H9 (cell line): Measurements from ENCODE around the gene ZBTB20. TPM values are rescaled to one million over a fixed set of nuclear protein-coding genes. Genes with fewer than 3 reads are reported as not detected.

Source experiments
- DNase-seq: peaks from one replicate; pipeline ENCODE4 v3.0.0-alpha.2; 2017
- H2AFZ ChIP-seq: one replicate; pipeline ENCODE4 v1.6.1; 2013; ENCODE audit warnings: mild to moderate bottlenecking, low read length, control low read depth, moderate library complexity
- H2AK5ac ChIP-seq: 2 replicates; pipeline ENCODE4 v1.6.1; 2013; ENCODE audit warnings: low read length, control low read depth, mixed read lengths; ENCODE audit not compliant: insufficient read length
- H2BK120ac ChIP-seq: one replicate; pipeline ENCODE4 v1.6.1; 2013; ENCODE audit warnings: low read depth, mild to moderate bottlenecking, low read length, control low read depth, inconsistent platforms; ENCODE audit not compliant: poor library complexity, severe bottlenecking
- H2BK12ac ChIP-seq: 2 replicates; pipeline ENCODE4 v1.6.1; 2013; ENCODE audit warnings: low read length, control low read depth, mixed read lengths, low read depth; ENCODE audit not compliant: insufficient read length
- H2BK15ac ChIP-seq: 2 replicates; pipeline ENCODE4 v1.6.1; 2013; ENCODE audit warnings: low read depth, low read length, control low read depth
- H2BK20ac ChIP-seq: one replicate; pipeline ENCODE4 v1.6.1; 2013; ENCODE audit warnings: low read depth, mild to moderate bottlenecking, low read length, control low read depth, inconsistent platforms; ENCODE audit not compliant: poor library complexity, severe bottlenecking
- H2BK5ac ChIP-seq: 2 replicates; pipeline ENCODE4 v1.6.1; 2013; ENCODE audit warnings: low read length, control low read depth, mixed read lengths; ENCODE audit not compliant: insufficient read length
- H3K14ac ChIP-seq: 2 replicates; pipeline ENCODE4 v1.6.1; 2013; ENCODE audit warnings: low read length, control low read depth; ENCODE audit not compliant: insufficient read depth
- H3K18ac ChIP-seq: 2 replicates; pipeline ENCODE4 v1.6.1; 2013; ENCODE audit warnings: low read depth, mild to moderate bottlenecking, mixed read lengths, low read length, control low read depth; ENCODE audit not compliant: insufficient read length
- H3K23ac ChIP-seq: 2 replicates; pipeline ENCODE4 v1.6.1; 2013; ENCODE audit warnings: low read length, control low read depth, mixed read lengths, low read depth; ENCODE audit not compliant: insufficient read length
- H3K23me2 ChIP-seq: 2 replicates; pipeline ENCODE4 v1.6.1; 2013; ENCODE audit warnings: low read depth, mild to moderate bottlenecking, mixed read lengths, low read length, control low read depth; ENCODE audit not compliant: insufficient read length, poor library complexity, severe bottlenecking
- H3K27ac ChIP-seq: 2 replicates; pipeline ENCODE4 v1.5.1; 2013; ENCODE audit warnings: low read length, control low read depth, mixed read lengths, low read depth; ENCODE audit not compliant: insufficient read length
- H3K27me3 ChIP-seq: 2 replicates; pipeline ENCODE4 v1.6.1; 2013; ENCODE audit warnings: low read length, control low read depth, inconsistent platforms; ENCODE audit not compliant: insufficient read depth
- H3K4ac ChIP-seq: 2 replicates; pipeline ENCODE4 v1.6.1; 2013; ENCODE audit warnings: low read depth, mild to moderate bottlenecking, control low read depth, inconsistent platforms, low read length, moderate library complexity
- H3K4me1 ChIP-seq: 2 replicates; pipeline ENCODE4 v1.6.1; 2013; ENCODE audit warnings: low read length, control low read depth, inconsistent platforms; ENCODE audit not compliant: insufficient read depth
- H3K4me2 ChIP-seq: 2 replicates; pipeline ENCODE4 v1.6.1; 2013; ENCODE audit warnings: low read length, control low read depth, mixed read lengths; ENCODE audit not compliant: insufficient read length, insufficient read depth
- H3K56ac ChIP-seq: 2 replicates; pipeline ENCODE4 v1.6.1; 2013; ENCODE audit warnings: low read depth, mild to moderate bottlenecking, mixed read lengths, low read length, control low read depth; ENCODE audit not compliant: insufficient read length
- H3K79me1 ChIP-seq: 2 replicates; pipeline ENCODE4 v1.6.1; 2013; ENCODE audit warnings: low read depth, mild to moderate bottlenecking, moderate library complexity, low read length, control low read depth, inconsistent platforms; ENCODE audit not compliant: insufficient read depth, poor library complexity, severe bottlenecking
- H3K79me2 ChIP-seq: 2 replicates; pipeline ENCODE4 v1.6.1; 2013; ENCODE audit warnings: low read length, control low read depth, inconsistent platforms; ENCODE audit not compliant: insufficient read depth
- H3K9ac ChIP-seq: 2 replicates; pipeline ENCODE4 v1.6.1; 2013; ENCODE audit warnings: low read length, control low read depth, mixed read lengths; ENCODE audit not compliant: insufficient read length; ENCODE audit errors: extremely low read depth
- H3K9me3 ChIP-seq: one replicate; pipeline ENCODE4 v1.6.1; 2013; ENCODE audit warnings: low read depth, low read length, inconsistent platforms; ENCODE audit not compliant: control insufficient read depth
- H3T11ph ChIP-seq: one replicate; pipeline ENCODE4 v1.6.1; 2013; ENCODE audit warnings: mild to moderate bottlenecking, low read length, control low read depth, inconsistent platforms
- H4K20me1 ChIP-seq: one replicate; pipeline ENCODE4 v1.6.1; 2013; ENCODE audit not compliant: control insufficient read depth, insufficient read length, insufficient read depth
- H4K5ac ChIP-seq: 2 replicates; pipeline ENCODE4 v1.6.1; 2013; ENCODE audit warnings: low read depth, mild to moderate bottlenecking, mixed read lengths, low read length, control low read depth; ENCODE audit not compliant: insufficient read length
- H4K8ac ChIP-seq: replicated peaks from 2 replicates; pipeline ENCODE4 v1.6.1; 2013; ENCODE audit warnings: low read length, control low read depth, mixed read lengths, low read depth; ENCODE audit not compliant: insufficient read length
- H4K91ac ChIP-seq: 2 replicates; pipeline ENCODE4 v1.6.1; 2013; ENCODE audit warnings: low read depth, mild to moderate bottlenecking, moderate library complexity, mixed read lengths, low read length, control low read depth; ENCODE audit not compliant: insufficient read length
- H3K27ac Mint-ChIP-seq, 3 experiments: 2 replicates in 2 of 3; 3 replicates in 1 of 3; pipeline ENCODE4 v1.8.0; 2020 to 2021; ENCODE audit warnings: mixed read lengths in 3 of 3, mild to moderate bottlenecking in 1 of 3, moderate library complexity in 1 of 3
- H3K27me3 Mint-ChIP-seq: 2 replicates; pipeline ENCODE4 v1.8.0; 2021; ENCODE audit warnings: low read depth, mild to moderate bottlenecking, moderate library complexity, mixed read lengths
- H3K36me3 Mint-ChIP-seq, 3 experiments: 2 replicates in 2 of 3; 3 replicates in 1 of 3; pipeline ENCODE4 v1.8.0; 2020 to 2021; ENCODE audit warnings: low read depth in 3 of 3, mixed read lengths in 3 of 3; ENCODE audit not compliant: insufficient read depth in 1 of 3
- H3K4me1 Mint-ChIP-seq, 2 experiments: 2 replicates each; pipeline ENCODE4 v1.8.0; 2020; ENCODE audit warnings: mixed read lengths in 2 of 2
- H3K4me3 Mint-ChIP-seq, 2 experiments: 2 replicates in 1 of 2; 3 replicates in 1 of 2; pipeline ENCODE4 v1.8.0; 2020 to 2021; ENCODE audit warnings: mild to moderate bottlenecking in 2 of 2, mixed read lengths in 2 of 2, moderate library complexity in 1 of 2
- H3K9me3 Mint-ChIP-seq, 2 experiments: 2 replicates in 1 of 2; 3 replicates in 1 of 2; pipeline ENCODE4 v1.8.0; 2020; ENCODE audit warnings: mild to moderate bottlenecking in 2 of 2, mixed read lengths in 2 of 2, moderate library complexity in 1 of 2
- CTCF ChIP-seq: fragments of 200-600 bp; sonication (generic); conservative IDR thresholded peaks from 3 replicates; pipeline ENCODE4 v1.8.0; 2021; ENCODE audit warnings: antibody characterized with exemption, mild to moderate bottlenecking
- WGBS: extraction: QIAGEN DNeasy Blood & Tissue Kit; methylation state at CpG from one replicate; pipeline ENCODE4 v1.1.7; 2013; ENCODE audit warnings: missing lambda C conversion rate, low lambda C conversion rate, mixed read lengths; ENCODE audit not compliant: insufficient read length; ENCODE audit errors: extremely low coverage; 5-methylcytosine and 5-hydroxymethylcytosine counted together
- total RNA-seq: library from RNA; stranded (reverse); gene quantifications from 2 replicates; pipeline ENCODE4 v1.2.1, GENCODE V29; 2021

Gene ZBTB20
- total RNA-seq, 1 experiment from 2014 or later, result 0.70 TPM

DNA sequence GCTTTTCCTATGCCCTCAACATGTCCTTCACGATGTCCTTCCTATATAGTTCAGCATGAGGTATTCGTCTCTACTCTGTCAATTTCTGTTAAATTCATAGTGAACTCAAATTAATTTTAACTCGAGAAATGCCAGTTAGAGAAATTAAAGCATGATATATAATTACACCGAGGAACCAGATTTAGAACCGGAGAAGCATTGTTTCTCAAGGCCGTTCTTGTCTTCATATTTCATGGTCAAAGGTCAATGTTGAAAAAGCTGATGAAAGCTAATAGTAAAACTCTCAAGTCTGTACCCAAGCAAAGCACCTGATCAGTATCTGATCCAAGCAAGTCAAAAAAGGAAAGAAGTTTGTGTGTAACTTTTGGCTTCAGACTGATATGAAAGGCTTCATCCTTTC, 163.8 kb downstream of the ZBTB20 start:
- Histone ChIP-seq H4K5ac (no peak overlapping the region), H2BK15ac (no peak overlapping the region), H3K4ac (no peak overlapping the region), H2BK5ac (no peak overlapping the region), H3K56ac (no peak overlapping the region), H4K20me1 (no peaks in the 10 kb centered on the region), H3K9ac (no peak overlapping the region), H3K27me3 (no peaks in the 10 kb centered on the region), H2AFZ (no peak overlapping the region), H3K79me2 (no peaks in the 10 kb centered on the region), H3K9me3 (no peaks in the 10 kb centered on the region), H2BK20ac (no peak overlapping the region), H4K91ac (no peak overlapping the region), H3K23me2 (no peaks in the 10 kb centered on the region), H2BK12ac (no peak overlapping the region), H3K27ac (no peak overlapping the region), H2BK120ac (no peak overlapping the region), H2AK5ac (no peak overlapping the region), H3T11ph (no peak overlapping the region), H3K4me1 (no peaks in the 10 kb centered on the region), H3K14ac (no peak overlapping the region), H3K4me2 (no peak overlapping the region), H4K8ac (no peak overlapping the region), H3K79me1 (no peaks in the 10 kb centered on the region), H3K18ac (no peak overlapping the region), H3K23ac (no peak overlapping the region)
- H3K27me3 Mint-ChIP-seq, result no peaks in the 10 kb centered on the region
- H3K4me3 Mint-ChIP-seq, result no peak overlapping the region
- no peaks in the 10 kb centered on the region for H3K4me1 Mint-ChIP-seq
- DNase-seq, result no peak
- no CpG with 5 or more reads among the region's 6 CpGs for WGBS
- no peak for TF ChIP-seq CTCF
- H3K27ac Mint-ChIP-seq, result no peak overlapping the region
- no peaks in the 10 kb centered on the region for H3K36me3 Mint-ChIP-seq
- H3K9me3 Mint-ChIP-seq, result no peaks in the 10 kb centered on the region
